Measurements from ENCODE around the gene IGF2R.

IGF2R gene

DNA sequence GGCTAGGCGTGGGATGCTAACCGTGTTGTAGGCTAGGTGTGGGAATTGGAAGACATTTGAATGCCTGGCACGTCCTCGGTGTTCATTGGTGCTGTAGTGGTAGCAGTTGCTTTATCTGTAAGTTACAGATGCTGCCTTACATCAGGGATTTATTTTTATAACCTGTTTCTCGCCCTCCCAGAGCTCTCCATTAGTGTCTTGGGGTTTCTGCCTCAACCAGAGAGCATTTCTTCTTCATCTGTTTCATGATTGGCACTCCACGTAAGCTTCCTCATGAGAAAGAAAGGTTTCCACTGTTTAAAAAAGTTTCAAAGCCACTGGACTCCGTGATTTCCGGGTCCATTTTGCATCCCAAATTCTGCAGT lies 9.0 kb downstream of the IGF2R start:
- no peak for DNase-seq

GRCh38 chr6:159978291-159979135 lies 9.6 kb downstream of the IGF2R start:
- DNase-seq = no peak

DNA sequence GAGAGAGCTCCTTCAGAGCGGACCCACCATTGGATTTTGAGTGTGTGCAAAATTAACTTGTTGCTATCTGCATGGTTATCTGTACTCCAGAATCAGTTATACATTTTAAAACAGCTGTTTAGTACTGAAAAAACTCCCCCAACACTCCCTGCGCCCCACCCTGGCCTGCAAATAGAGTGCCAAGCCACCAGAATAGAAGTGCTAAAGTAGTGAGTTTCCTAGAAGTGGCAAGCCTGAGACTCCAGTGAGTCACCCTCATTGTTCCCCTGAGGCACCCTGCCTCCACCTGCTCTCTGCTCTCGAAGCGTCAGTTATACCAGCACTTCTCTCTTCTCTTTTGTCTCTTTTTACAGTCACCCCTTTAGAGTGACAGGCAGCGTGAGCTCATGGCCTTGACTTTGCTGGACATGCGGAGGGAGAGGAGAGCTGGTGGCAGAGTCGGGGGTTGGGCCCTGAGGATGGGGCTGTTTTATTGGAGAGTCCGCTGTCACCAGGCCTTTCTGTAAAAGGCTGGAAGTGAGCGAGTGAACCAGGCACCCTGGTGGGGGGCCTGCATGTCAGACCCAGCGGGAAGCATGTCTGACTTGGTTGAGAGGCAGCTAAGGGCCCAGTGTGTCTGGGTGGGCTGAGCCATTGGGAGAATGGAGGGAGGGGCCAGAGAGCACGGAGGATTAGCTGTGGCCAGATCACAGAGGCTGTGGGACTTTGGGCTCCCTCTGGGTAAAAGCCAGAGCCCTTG lies 10.4 kb downstream of the IGF2R start:
- DNase-seq = no peak

GRCh38 chr6:159980474-159980873 lies 11.6 kb downstream of the IGF2R start:
- no peak for DNase-seq

DNA sequence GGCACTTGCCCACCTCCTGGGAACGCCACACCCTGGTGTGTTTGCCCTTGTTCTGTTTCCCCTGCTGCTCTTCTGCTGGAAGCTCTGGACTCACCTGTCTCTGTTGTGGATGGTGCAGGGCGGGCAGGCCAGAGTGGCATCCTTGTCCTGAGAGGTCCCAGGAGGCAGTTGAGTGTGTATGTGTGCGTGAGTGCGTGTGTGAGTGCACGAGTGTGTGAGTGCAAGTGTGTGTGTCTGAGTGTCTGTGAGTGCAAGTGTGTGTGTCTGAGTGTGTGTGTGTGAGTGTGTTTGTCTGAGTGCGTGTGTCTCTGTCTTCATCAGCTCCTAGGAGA lies 12.2 kb downstream of the IGF2R start:
- DNase-seq = no peak

DNA sequence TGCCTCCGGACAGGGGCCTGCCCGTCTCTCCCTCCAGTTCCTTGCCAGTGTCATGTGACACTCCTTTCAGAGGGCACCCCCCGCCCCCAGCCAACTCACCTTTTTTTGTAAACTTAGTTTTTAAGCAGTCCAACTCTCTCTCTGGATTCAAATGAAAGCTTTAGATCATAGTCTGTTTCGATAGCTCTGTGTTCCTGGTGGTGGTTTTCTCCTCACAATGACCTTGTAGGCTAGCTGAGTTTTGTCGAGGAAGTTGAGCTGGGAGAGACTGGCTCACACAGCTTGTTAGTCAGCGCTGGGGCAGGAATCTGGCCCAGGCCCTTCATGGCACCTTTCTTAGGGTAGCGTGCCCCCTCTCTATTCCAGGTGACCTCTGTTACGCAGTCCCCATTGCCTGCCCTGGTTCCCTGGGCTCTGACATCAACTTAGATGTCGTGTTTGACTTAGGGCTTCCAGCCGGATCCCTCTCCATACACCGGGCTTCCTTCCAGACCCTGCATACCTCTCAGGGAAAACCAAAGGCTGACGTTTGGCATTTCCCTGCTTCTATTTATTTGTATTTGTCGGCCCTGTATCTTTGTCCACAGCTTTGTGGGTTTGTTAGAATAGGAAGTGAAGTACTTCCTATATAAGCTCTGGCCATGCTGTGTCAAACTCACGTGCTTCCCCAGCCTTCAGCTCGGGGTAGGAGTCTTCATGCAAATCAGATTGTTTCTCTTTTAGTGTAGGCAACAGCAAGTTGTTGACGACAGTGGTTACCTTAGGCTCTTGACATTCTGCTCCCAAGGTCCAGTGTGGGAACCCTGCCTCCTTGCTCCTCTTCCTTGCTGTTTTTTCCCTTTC lies 12.7 kb downstream of the IGF2R start:
- peak; percentile 73 for DNase-seq

DNA sequence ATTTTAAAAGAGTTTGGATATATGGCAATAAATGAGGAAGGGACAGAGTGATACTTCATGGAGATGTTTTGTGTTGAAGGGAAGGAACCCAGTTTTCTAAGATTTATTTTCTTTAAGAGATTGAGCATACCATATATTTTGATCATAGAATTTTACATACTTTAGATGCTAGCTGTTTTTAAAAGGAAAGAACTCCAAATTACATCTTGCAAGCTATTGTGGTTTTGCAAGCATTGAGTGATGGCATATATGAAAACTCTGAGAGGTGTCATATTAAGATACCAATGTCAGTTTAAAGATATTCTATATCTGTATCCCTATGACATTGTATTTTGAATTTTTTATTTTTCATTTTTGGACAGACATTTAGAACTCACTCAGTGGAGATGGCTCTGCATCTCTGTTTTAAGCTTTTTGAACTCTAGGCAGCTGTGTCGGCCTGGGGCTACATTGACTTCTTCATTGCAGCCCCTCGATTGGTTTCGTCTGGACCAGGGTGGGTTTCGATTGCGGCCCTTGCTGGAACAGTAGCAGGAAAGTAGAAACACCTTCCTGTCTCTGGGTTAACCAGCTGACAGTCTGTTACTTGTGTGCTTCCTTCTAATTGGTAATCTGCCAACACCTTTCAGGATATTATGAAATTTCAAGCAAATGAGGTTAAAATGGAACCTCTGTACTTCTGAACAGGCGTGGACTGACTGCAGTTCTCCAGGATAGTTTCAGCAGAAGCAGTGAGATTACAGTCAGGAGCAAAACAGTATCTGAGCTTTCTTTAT lies 14.0 kb downstream of the IGF2R start:
- DNase-seq = peak; percentile 56

- no peak for DNase-seq
Measured at GRCh38 chr6:159983641-159984080, 14.8 kb downstream of the IGF2R start.

DNA sequence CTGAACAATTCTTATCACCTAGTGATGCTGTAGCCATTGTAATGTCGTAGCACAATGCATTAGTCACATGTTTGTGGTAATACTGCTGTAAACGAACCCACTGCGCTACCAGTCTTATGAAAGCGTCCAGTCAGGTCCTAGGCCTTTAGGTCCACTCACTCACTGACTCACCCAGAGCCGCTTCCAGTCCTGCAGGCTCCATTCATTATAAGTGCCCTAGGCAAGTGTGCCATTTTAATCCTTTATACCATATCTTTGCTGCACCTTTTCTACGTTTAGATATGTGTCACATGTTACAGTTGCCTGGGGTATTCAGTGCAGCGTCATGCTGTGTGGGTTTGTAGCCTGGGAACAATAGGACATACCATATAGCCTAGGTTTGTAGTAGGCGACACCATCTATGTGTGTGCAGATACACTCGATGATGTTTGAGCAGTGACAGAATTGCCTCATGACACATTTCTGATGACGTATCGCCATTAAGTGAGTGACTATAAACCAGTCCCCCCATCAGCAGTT lies 15.4 kb downstream of the IGF2R start:
- peak; percentile 95 for DNase-seq

DNA sequence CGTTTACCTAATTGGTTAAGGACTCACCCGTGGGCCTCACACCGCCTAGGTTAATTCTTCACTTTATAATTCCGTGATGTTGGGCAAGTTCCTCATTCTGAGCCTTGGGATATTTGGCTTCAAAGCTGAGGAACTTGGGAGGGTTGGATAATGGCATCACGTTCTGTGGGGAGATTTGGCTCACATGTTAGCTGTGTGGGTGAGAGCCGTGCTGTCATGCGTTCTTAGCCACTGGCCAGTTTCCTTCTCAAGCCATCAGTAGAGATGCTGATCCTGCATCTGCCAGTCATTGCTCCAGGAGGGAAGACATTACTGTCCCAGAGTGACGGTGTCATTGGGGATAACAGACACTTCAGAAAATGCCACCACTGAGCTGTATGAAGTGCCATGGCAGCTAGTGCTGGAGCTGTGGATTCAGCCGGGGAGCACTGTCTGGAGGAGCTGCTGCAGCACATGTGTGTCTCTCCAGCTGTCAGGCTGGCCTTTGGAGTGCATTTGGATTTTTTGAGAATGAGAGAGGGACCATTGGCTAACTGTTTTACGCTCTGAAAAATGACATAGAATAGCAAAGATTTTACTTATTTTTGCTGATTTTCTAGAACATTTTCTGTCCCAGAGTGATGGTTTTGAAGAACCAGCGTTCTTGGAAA lies 16.5 kb downstream of the IGF2R start:
- DNase-seq = no peak

GRCh38 chr6:159988983-159989454 lies 20.1 kb downstream of the IGF2R start:
- DNase-seq = no peak

DNA sequence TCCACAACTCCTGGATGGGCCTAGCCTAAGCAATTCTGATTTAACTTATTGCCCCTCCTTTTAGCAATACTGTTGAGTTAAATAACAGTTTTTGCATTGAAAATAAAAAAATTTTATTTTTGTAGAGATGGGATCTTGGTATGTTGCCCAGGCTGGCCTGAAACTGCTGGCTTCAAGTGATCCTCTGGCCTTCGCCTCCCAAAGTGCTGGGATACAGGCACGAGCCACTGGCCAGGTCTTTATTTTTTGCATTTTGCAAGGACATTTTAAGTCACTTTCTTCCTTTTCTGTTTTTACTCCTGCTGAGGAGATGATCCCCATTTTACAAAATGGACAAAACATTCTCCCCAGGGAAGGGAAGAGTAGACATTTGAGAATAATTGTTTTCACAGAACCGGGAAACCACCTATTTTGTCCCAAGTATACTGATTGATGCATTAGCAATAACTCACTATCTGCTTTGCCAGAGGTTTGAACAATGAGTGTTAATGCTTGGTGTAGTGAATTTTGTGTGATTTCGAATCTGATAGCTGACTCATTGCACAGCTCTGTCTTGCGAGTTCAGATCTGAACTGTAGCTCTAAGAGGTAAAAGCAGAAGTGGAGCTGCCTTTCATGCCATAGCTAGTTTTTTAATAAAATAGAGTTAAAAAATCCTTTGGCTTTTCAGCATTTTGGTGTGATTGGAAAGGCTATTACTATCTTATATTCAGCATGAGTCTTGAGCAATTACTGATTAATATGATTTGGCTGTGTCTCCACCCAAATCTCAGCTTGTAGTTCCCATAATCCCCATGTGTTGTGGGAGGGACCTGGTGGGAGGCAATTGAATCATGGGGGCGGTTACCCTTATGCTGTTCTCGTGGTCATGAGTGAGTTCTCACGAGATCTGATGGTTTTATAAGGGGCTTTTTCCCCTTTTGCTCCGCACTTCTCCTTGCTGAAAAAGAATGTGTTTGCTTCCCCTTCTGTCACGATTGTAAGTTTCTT lies 20.9 kb downstream of the IGF2R start:
- no peak for DNase-seq

GRCh38 chr6:159992366-159992765 lies 23.5 kb downstream of the IGF2R start:
- DNase-seq = no peak

DNA sequence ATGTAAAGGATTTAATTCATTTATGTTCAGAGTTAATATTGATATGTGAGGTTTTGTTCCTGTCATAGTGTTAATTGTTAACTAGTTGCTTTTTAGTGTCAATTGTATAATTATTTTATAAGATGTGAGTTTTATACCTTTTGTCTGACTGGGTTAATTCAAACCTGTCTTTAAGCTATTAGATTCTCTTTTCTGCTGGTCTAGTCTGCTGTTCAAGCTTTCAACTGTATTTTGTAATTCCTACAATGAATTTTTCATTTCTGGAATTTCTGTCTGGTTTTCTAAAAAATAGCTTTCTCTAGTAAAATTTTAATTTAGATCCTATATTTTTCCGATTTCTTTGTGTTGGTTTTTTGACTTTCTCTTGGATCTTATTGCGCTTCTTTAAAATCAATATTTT lies 26.5 kb downstream of the IGF2R start:
- no peak for DNase-seq

DNA sequence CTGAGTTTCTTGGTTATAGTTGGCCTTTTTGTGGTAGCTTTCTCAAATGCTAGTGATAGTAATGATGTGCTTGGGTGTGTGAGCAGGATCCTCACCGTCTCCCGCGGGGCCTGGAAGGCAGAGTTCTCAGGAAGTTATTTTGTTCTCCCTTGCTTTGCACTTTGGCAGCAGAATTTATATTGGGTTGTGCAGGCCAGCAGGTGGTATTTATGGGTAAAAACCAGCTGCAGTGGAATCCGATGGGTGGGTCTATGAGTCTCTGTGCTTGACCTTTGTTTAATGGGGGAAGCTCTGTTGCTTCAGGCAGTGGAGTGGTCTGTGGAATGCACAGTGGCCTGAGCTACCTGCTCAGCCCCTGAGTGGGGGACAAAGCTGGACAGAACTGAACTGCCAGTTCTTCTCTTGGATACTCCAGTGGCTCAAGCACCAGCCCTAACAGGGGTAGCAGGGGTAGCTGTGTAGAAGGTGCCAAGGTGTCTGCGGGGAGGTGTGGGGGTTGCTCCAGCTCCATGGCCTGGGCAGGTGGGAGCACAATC lies 27.3 kb downstream of the IGF2R start:
- DNase-seq = no peak

GRCh38 chr6:159996626-159997497 lies 28.0 kb downstream of the IGF2R start:
- DNase-seq = no peak

DNA sequence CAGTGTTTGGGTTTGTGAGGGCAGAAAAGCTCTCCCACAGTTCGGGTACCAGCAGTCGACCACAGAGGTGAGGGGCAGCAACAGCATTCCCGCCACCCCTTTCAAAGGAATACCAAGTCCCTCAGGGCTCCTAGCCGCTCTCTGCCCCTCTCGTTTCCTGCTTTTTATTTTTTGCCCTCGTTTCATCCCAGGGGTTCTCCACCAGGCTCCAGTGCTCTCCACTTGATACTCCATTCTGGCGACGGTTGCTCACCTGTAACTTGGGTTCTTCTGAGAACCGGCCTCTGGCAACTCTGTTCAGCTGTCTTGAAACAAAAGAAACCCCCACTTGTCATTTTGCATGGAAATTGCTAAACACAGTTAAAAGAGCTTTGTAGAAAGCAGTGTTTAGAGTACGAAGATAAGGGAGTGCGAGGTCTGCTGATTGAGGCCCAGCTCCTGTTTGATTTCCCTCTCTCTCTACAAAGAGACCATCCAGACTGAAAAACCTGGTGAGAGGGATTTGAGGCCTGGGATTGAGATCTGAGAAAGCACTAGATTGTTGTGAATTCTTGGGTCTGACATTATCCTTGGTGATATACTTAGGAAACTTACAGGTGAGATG lies 28.7 kb downstream of the IGF2R start:
- no peak for DNase-seq

DNA sequence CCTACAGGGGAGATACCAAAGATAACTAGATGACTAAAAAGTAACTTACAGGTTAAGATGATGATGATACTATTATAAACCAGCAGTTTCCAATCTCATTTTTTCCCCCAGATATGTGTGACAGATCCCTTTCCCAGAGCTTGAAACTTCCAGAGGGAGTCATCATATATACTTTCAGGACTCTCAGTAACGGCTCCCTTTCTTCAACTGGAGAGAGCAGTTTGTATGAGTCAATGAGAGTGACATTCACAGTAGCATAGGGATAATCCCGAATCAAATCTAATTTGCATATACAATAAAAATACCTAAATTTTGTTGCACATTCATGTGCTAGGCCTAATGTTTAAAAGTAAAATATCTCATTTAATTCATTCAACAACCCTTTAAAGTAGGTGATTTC lies 29.7 kb downstream of the IGF2R start:
- DNase-seq = no peak

DNA sequence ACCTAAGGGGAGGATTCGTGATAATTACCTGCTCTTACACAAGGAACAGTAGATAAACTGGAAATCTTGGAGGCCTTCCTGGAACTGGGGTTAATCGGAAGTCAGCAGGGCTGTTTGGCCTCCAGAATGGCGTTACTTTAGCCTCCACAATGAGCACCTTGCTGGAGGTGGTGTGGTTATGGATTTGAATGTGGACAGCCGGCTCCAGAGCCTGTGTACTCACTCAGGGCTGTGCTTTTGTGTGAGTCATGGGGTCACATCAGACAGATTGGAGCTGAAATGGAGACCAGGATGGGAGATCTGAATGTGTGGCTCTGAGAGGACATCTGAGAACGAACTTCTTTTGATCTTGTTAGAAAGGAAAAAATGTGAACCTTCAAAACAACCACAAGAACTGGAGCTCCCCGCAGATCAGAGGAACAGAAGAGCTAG lies 30.4 kb downstream of the IGF2R start:
- no peak for DNase-seq
